Muscle of leg (tissue), 11 donors: ENCODE results near the gene CXCR4. TPM values are rescaled to one million over a fixed set of nuclear protein-coding genes. Genes with fewer than 3 reads are reported as not detected.

Experiments
- DNase-seq: peaks from one replicate; pipeline ENCODE4 v3.0.0; 2013
- H3K27ac ChIP-seq: one replicate; pipeline ENCODE4 v1.5.1; 2013; ENCODE audit warnings: mild to moderate bottlenecking, low read length, control low read depth
- H3K27me3 ChIP-seq: one replicate; pipeline ENCODE4 v1.6.1; 2013; ENCODE audit warnings: low read length; ENCODE audit not compliant: control insufficient read depth, insufficient read depth
- H3K36me3 ChIP-seq: one replicate; pipeline ENCODE4 v1.6.1; 2013; ENCODE audit warnings: low read length; ENCODE audit not compliant: control insufficient read depth, insufficient read depth
- H3K4me1 ChIP-seq: one replicate; pipeline ENCODE4 v1.6.1; 2013; ENCODE audit warnings: low read length; ENCODE audit not compliant: control insufficient read depth, insufficient read depth
- H3K4me3 ChIP-seq: one replicate; pipeline ENCODE4 v1.5.1; 2013; ENCODE audit warnings: low read length, control low read depth
- H3K9me3 ChIP-seq: replicated peaks from 2 replicates; pipeline ENCODE4 v1.6.1; 2013; ENCODE audit warnings: low read depth, low read length; ENCODE audit not compliant: control insufficient read depth
- WGBS: methylation state at CpG from one replicate; pipeline ENCODE4 v1.1.5; 2013; ENCODE audit warnings: missing lambda C conversion rate; ENCODE audit not compliant: insufficient coverage; 5-methylcytosine and 5-hydroxymethylcytosine counted together
- polyA plus RNA-seq, 8 donors: library from polyadenylated mRNA; unstranded; fragments of 120-200 nt; gene quantifications; one replicate each; pipeline versions ENCODE4 v1.2.1 to v1.2.3, GENCODE V29; 2013; ENCODE audit warnings: inconsistent platforms in 1 of 8, low replicate concordance in 1 of 8; ENCODE audit not compliant: insufficient read length in 8 of 8, insufficient read depth in 1 of 8
- total RNA-seq: library from RNA; stranded (reverse); fragments of 120-200 nt; gene quantifications from one replicate; pipeline ENCODE4 v1.2.4, GENCODE V29; 2013

CXCR4 gene
- total and polyA plus RNA-seq, 9 donors, result 23.1 to 38.1 (median 31.8) TPM

GRCh38 chr2:136065907-136066306, 52.0 kb downstream of the CXCR4 start:
- WGBS, result 95% methylated on average over 3 of the region's 3 CpGs
- Histone ChIP-seq H3K27me3 (no peaks in the 10 kb centered on the region), H3K9me3 (no peaks in the 10 kb centered on the region), H3K4me1 (peaks cover 3% of the 10 kb centered on the region), H3K4me3 (no peak overlapping the region), H3K27ac (no peak overlapping the region), H3K36me3 (no peaks in the 10 kb centered on the region)
- DNase-seq, result no peak

- no peak overlapping the region for H3K27ac ChIP-seq
- peaks cover 3% of the 10 kb centered on the region for H3K4me1 ChIP-seq
- 30% methylated on average over 2 of the region's 2 CpGs for WGBS
- no peak overlapping the region for H3K4me3 ChIP-seq
- DNase-seq, result peak; percentile 23
- no peaks in the 10 kb centered on the region for H3K27me3 ChIP-seq
- no peaks in the 10 kb centered on the region for H3K9me3 ChIP-seq
- H3K36me3 ChIP-seq, result no peaks in the 10 kb centered on the region
Observed at GRCh38 chr2:136065384-136065783, 52.6 kb downstream of the CXCR4 start.

Other genes starting within 250 kb of the CXCR4 start
- gene MCM6, start 241.7 kb downstream of the CXCR4 start, total RNA-seq, result 14.2 TPM
- 10 to 100 TPM; 22.6 to 36.8 (median 28.7) TPM for gene MCM6, start 241.7 kb downstream of the CXCR4 start, polyA plus RNA-seq
- 78.2 TPM for gene DARS1, start 132.5 kb downstream of the CXCR4 start, total RNA-seq
- gene DARS1, start 132.5 kb downstream of the CXCR4 start, polyA plus RNA-seq, result 100 to 1,000 TPM in 1 of 8 donors, 10 to 100 TPM in 7; 73.3 to 101 (median 82.6) TPM